Measurements from ENCODE around the gene KRTAP9-2. TPM values are rescaled to one million over a fixed set of nuclear protein-coding genes. Genes with fewer than 3 reads are reported as not detected.
"Not testable (repeated sequence)": the region's sequence is repeated elsewhere in the genome, so short reads cannot be mapped to it uniquely, and the experiment has no call there.

KRTAP9-2 gene
- total and polyA plus RNA-seq, 5 donors from 2014 or later = not detected

GRCh38 chr17:41215681-41216080, 10.8 kb upstream of the KRTAP9-2 start:
- H3K27ac Mint-ChIP-seq = no peak overlapping the region
- Histone ChIP-seq H3K4me3 (ENCODE audit: low read depth, low read length) (no peak overlapping the region), H3K36me3 (ENCODE audit: control insufficient read depth, insufficient read depth, low read length) (no peaks in the 10 kb centered on the region), H3K27me3 (ENCODE audit: control insufficient read depth, insufficient read depth, low read length) (peaks cover 10% of the 10 kb centered on the region), H3K9me3 (ENCODE audit: control insufficient read depth in 2 of 2, low read length in 2 of 2) (no peaks in the 10 kb centered on the region), H3K4me1 (ENCODE audit: control insufficient read depth, insufficient read depth, low read length, poor library complexity, severe bottlenecking) (no peaks in the 10 kb centered on the region), H3K27ac (ENCODE audit: insufficient read depth, low read length, poor library complexity, severe bottlenecking) (no peak overlapping the region)
- no peak overlapping the region for H3K4me3 Mint-ChIP-seq
- peaks cover 0 to 10% (median 2%) of the 10 kb centered on the region in 7 donors for H3K9me3 Mint-ChIP-seq
- peaks cover 23% of the 10 kb centered on the region for H3K27me3 Mint-ChIP-seq
- H3K36me3 Mint-ChIP-seq = no peaks in the 10 kb centered on the region
- H3K4me1 Mint-ChIP-seq = peaks cover 0 to 2% (median under 1%) of the 10 kb centered on the region in 4 donors
- DNase-seq (no peak), ATAC-seq (ENCODE audit: low read depth in 2 of 2) (no peak)

GRCh38 chr17:41223821-41224220, 2.6 kb upstream of the KRTAP9-2 start:
- Histone ChIP-seq H3K4me1 (ENCODE audit: control insufficient read depth, insufficient read depth, low read length, poor library complexity, severe bottlenecking) (no peaks in the 10 kb centered on the region), H3K27me3 (ENCODE audit: control insufficient read depth, insufficient read depth, low read length) (peaks cover 6% of the 10 kb centered on the region), H3K9me3 (ENCODE audit: control insufficient read depth in 2 of 2, low read length in 2 of 2) (no peaks in the 10 kb centered on the region), H3K36me3 (ENCODE audit: control insufficient read depth, insufficient read depth, low read length) (no peaks in the 10 kb centered on the region), H3K4me3 (ENCODE audit: low read depth, low read length) (no peak overlapping the region), H3K27ac (ENCODE audit: insufficient read depth, low read length, poor library complexity, severe bottlenecking) (no peak overlapping the region)
- no peaks in the 10 kb centered on the region for H3K36me3 Mint-ChIP-seq
- peaks cover 34% of the 10 kb centered on the region for H3K27me3 Mint-ChIP-seq
- no peak for ATAC-seq (ENCODE audit: low read depth in 2 of 2)
- H3K27ac Mint-ChIP-seq = no peak overlapping the region
- peaks cover 0 to 8% (median 2%) of the 10 kb centered on the region in 7 donors for H3K9me3 Mint-ChIP-seq
- DNase-seq = no peak
- no peak overlapping the region for H3K4me3 Mint-ChIP-seq
- H3K4me1 Mint-ChIP-seq = peaks cover 0 to 3% (median 0%) of the 10 kb centered on the region in 4 donors

DNA sequence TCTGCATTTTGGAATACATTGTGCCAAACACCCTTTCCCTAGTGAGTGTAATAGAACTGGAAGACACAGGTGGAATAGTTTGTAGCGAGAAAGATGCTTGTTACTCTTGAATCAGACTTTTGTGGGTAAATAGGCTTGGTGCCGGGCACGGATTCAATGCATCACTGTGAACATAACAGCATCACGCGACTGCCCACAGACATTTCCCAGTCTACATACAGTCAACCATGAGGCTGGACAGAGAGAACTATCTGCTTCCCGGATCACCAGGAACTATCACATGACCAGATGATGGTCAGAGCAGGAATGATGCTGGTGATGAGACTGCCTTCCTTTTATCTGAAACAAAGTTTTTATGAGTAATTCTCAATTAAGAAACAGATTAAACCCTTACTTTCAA, 397 bp upstream of the KRTAP9-2 start:
- Mint-ChIP-seq H3K4me3 (no peak overlapping the region), H3K9me3 (peaks cover 0 to 1% (median 0%) of the 10 kb centered on the region in 7 donors), H3K36me3 (no peaks in the 10 kb centered on the region), H3K27ac (no peak overlapping the region), H3K27me3 (peaks cover 26% of the 10 kb centered on the region), H3K4me1 (peaks cover 0 to 6% (median 2%) of the 10 kb centered on the region in 4 donors)
- no peak overlapping the region for H3K27ac ChIP-seq (ENCODE audit: insufficient read depth, low read length, poor library complexity, severe bottlenecking)
- H3K36me3 ChIP-seq (ENCODE audit: control insufficient read depth, insufficient read depth, low read length) = no peaks in the 10 kb centered on the region
- no peak for DNase-seq
- H3K4me3 ChIP-seq (ENCODE audit: low read depth, low read length) = no peak overlapping the region
- H3K9me3 ChIP-seq (ENCODE audit: control insufficient read depth in 2 of 2, low read length in 2 of 2) = no peaks in the 10 kb centered on the region
- ATAC-seq (ENCODE audit: low read depth in 2 of 2) = no peak
- H3K4me1 ChIP-seq (ENCODE audit: control insufficient read depth, insufficient read depth, low read length, poor library complexity, severe bottlenecking) = no peaks in the 10 kb centered on the region
- H3K27me3 ChIP-seq (ENCODE audit: control insufficient read depth, insufficient read depth, low read length) = peaks cover 9% of the 10 kb centered on the region

DNA sequence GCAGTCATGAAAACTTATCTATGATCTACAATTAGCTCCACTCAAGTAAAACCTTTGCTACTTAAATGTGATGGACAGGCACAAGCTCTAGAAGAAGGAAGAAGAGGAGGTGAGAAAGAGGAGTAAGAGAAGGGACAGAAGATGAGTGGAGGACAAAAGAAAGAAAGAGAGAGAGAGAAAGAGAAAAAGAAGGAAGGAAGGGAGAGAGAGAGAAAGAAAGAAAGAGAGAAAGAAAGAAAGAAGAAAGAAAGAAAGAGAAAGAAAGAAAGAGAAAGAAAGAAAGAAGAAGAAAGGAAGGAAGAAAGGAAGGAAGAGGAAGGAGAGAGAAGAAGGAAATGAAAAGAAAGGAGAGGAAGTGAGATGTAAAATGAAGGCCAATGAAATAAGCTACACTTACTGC, 3.6 kb downstream of the KRTAP9-2 start:
- ATAC-seq (ENCODE audit: low read depth in 2 of 2) = no peak
- H3K4me3 ChIP-seq (ENCODE audit: low read depth, low read length) = no peak overlapping the region
- H3K27ac ChIP-seq (ENCODE audit: insufficient read depth, low read length, poor library complexity, severe bottlenecking) = no peak overlapping the region
- Mint-ChIP-seq H3K27me3 (peaks cover 27% of the 10 kb centered on the region), H3K4me3 (no peak overlapping the region), H3K4me1 (peaks cover 0 to 5% (median 3%) of the 10 kb centered on the region in 4 donors), H3K36me3 (no peaks in the 10 kb centered on the region), H3K9me3 (peaks cover 0 to 1% (median 0%) of the 10 kb centered on the region in 7 donors), H3K27ac (no peak overlapping the region)
- DNase-seq = no peak
- H3K27me3 ChIP-seq (ENCODE audit: control insufficient read depth, insufficient read depth, low read length) = peaks cover 12% of the 10 kb centered on the region
- no peaks in the 10 kb centered on the region for H3K36me3 ChIP-seq (ENCODE audit: control insufficient read depth, insufficient read depth, low read length)
- H3K9me3 ChIP-seq (ENCODE audit: control insufficient read depth in 2 of 2, low read length in 2 of 2) = no peaks in the 10 kb centered on the region
- H3K4me1 ChIP-seq (ENCODE audit: control insufficient read depth, insufficient read depth, low read length, poor library complexity, severe bottlenecking) = no peaks in the 10 kb centered on the region

GRCh38 chr17:41231731-41232130, 5.3 kb downstream of the KRTAP9-2 start:
- Mint-ChIP-seq H3K36me3 (no peaks in the 10 kb centered on the region), H3K4me1 (peaks cover 0 to 7% (median 3%) of the 10 kb centered on the region in 4 donors), H3K27me3 (peaks cover 34% of the 10 kb centered on the region), H3K27ac (no peak overlapping the region), H3K4me3 (no peak overlapping the region), H3K9me3 (peaks cover 0 to 1% (median 0%) of the 10 kb centered on the region in 7 donors)
- no peak for ATAC-seq (ENCODE audit: low read depth in 2 of 2)
- Histone ChIP-seq H3K36me3 (ENCODE audit: control insufficient read depth, insufficient read depth, low read length) (no peaks in the 10 kb centered on the region), H3K4me1 (ENCODE audit: control insufficient read depth, insufficient read depth, low read length, poor library complexity, severe bottlenecking) (no peaks in the 10 kb centered on the region), H3K27me3 (ENCODE audit: control insufficient read depth, insufficient read depth, low read length) (peaks cover 12% of the 10 kb centered on the region), H3K27ac (ENCODE audit: insufficient read depth, low read length, poor library complexity, severe bottlenecking) (no peak overlapping the region), H3K9me3 (ENCODE audit: control insufficient read depth in 2 of 2, low read length in 2 of 2) (no peaks in the 10 kb centered on the region), H3K4me3 (ENCODE audit: low read depth, low read length) (no peak overlapping the region)
- no peak for DNase-seq

GRCh38 chr17:41232399-41233105, 6.1 kb downstream of the KRTAP9-2 start, which contains the start of gene KRTAP9-3:
KRTAP9-3 (plus strand) TSS chr17:41232449; CDS start chr17:41232502, 53 bp downstream.
- H3K9me3 ChIP-seq (ENCODE audit: control insufficient read depth in 2 of 2, low read length in 2 of 2); H3K27ac ChIP-seq (ENCODE audit: insufficient read depth, low read length, poor library complexity, severe bottlenecking); H3K36me3 ChIP-seq (ENCODE audit: control insufficient read depth, insufficient read depth, low read length); H3K4me1 ChIP-seq (ENCODE audit: control insufficient read depth, insufficient read depth, low read length, poor library complexity, severe bottlenecking); ATAC-seq (ENCODE audit: low read depth in 2 of 2); H3K4me3 Mint-ChIP-seq; DNase-seq; H3K9me3 Mint-ChIP-seq; H3K4me3 ChIP-seq (ENCODE audit: low read depth, low read length); H3K36me3 Mint-ChIP-seq; H3K4me1 Mint-ChIP-seq: not testable (repeated sequence)
- peaks cover 12% of the 10 kb centered on the region for H3K27me3 ChIP-seq (ENCODE audit: control insufficient read depth, insufficient read depth, low read length)
- peaks cover 38% of the 10 kb centered on the region for H3K27me3 Mint-ChIP-seq
- H3K27ac Mint-ChIP-seq = peak within 1 kb of the TSS in 2 of 3 donors; percentile 7 to 8

- H3K27me3 ChIP-seq (ENCODE audit: control insufficient read depth, insufficient read depth, low read length); H3K36me3 ChIP-seq (ENCODE audit: control insufficient read depth, insufficient read depth, low read length); H3K4me1 ChIP-seq (ENCODE audit: control insufficient read depth, insufficient read depth, low read length, poor library complexity, severe bottlenecking); H3K9me3 Mint-ChIP-seq; H3K4me3 ChIP-seq (ENCODE audit: low read depth, low read length); DNase-seq; H3K9me3 ChIP-seq (ENCODE audit: control insufficient read depth in 2 of 2, low read length in 2 of 2); H3K4me3 Mint-ChIP-seq; H3K27ac Mint-ChIP-seq; H3K4me1 Mint-ChIP-seq; ATAC-seq (ENCODE audit: low read depth in 2 of 2); H3K27ac ChIP-seq (ENCODE audit: insufficient read depth, low read length, poor library complexity, severe bottlenecking); H3K36me3 Mint-ChIP-seq: not testable (repeated sequence)
- peaks cover 39% of the 10 kb centered on the region for H3K27me3 Mint-ChIP-seq
Measured at GRCh38 chr17:41237116-41237515, 10.7 kb downstream of the KRTAP9-2 start.

- H3K4me3 Mint-ChIP-seq; DNase-seq; H3K36me3 ChIP-seq (ENCODE audit: control insufficient read depth, insufficient read depth, low read length); H3K4me1 Mint-ChIP-seq; H3K36me3 Mint-ChIP-seq; H3K27me3 ChIP-seq (ENCODE audit: control insufficient read depth, insufficient read depth, low read length); H3K27ac Mint-ChIP-seq; H3K9me3 ChIP-seq (ENCODE audit: control insufficient read depth in 2 of 2, low read length in 2 of 2); H3K4me3 ChIP-seq (ENCODE audit: low read depth, low read length); H3K9me3 Mint-ChIP-seq; ATAC-seq (ENCODE audit: low read depth in 2 of 2); H3K4me1 ChIP-seq (ENCODE audit: control insufficient read depth, insufficient read depth, low read length, poor library complexity, severe bottlenecking); H3K27ac ChIP-seq (ENCODE audit: insufficient read depth, low read length, poor library complexity, severe bottlenecking): not testable (repeated sequence)
- H3K27me3 Mint-ChIP-seq = peaks cover 46% of the 10 kb centered on the region
Measured at GRCh38 chr17:41237949-41238437, 11.5 kb downstream of the KRTAP9-2 start, which contains the start of gene KRTAP9-8. KRTAP9-8 (plus strand) TSS chr17:41237999; CDS start chr17:41238052, 53 bp downstream.

Data from CD4-positive, CD25-positive, alpha-beta regulatory T cell (primary cell).